ENCODE results near the gene SAMHD1. TPM values are rescaled to one million over a fixed set of nuclear protein-coding genes. Genes with fewer than 3 reads are reported as not detected.

SAMHD1 gene
- total and polyA plus RNA-seq, 2 of the 8 experiments (the other 6 are each of a cell fraction or from before 2014, with no cell fraction given): 22.0 to 37.1 TPM

GRCh38 chr20:36984257-36984638 lies 32.7 kb upstream of the SAMHD1 start:
- H3K27ac ChIP-seq (ENCODE audit: low read depth, low read length): no peak overlapping the region
- no peak overlapping the region for H2BK15ac ChIP-seq (ENCODE audit: low read length)
- CTCF ChIA-PET (ENCODE audit: partially characterized antibody): interaction anchor here (0.9 kb wide), 1 partner anchor 79 kb away, joined by 5 read pairs; no protein-coding TSS in a partner anchor
- H3K79me1 ChIP-seq (ENCODE audit: low read depth, low read length): no peaks in the 10 kb centered on the region
- H3K14ac ChIP-seq (ENCODE audit: insufficient read length): no peak overlapping the region
- DNase-seq (ENCODE audit: low read depth in 1 of 2, low spot score in 2 of 2) (no peak), FAIRE-seq (no peak)
- no peak overlapping the region for H2BK120ac ChIP-seq (replicated peaks; ENCODE audit: low read depth, low read length)
- H4K8ac ChIP-seq (ENCODE audit: extremely low read depth, insufficient read depth, low read length): no peak overlapping the region
- no peak overlapping the region for H3K4ac ChIP-seq (replicated peaks; ENCODE audit: insufficient read length, low read depth, low read length)
- no peaks in the 10 kb centered on the region for H3K23me2 ChIP-seq (ENCODE audit: low read depth, low read length)
- no peak overlapping the region for H4K5ac ChIP-seq (ENCODE audit: insufficient read length, low read depth, low read length)
- H2BK5ac ChIP-seq (ENCODE audit: low read depth, low read length): no peak overlapping the region
- H3K18ac ChIP-seq (ENCODE audit: extremely low read depth, low read length): no peak overlapping the region
- no peak overlapping the region for H3K9ac ChIP-seq (replicated peaks in 1 of 4; ENCODE audit: extremely low read depth in 1 of 4, low read depth in 3 of 4, low read length in 3 of 4)
- WGBS, 2 experiments (ENCODE audit: extremely low coverage in 1 of 2, insufficient coverage in 1 of 2, insufficient read length in 1 of 2, insufficient replicate concordance in 2 of 2, low coverage in 1 of 2, low lambda C conversion rate in 2 of 2, missing lambda C conversion rate in 1 of 2): 97% methylated on average over 6 of the region's 6 CpGs; no CpG with 5 or more reads in 1 of the 2 experiments
- no peaks in the 10 kb centered on the region for H3K36me3 ChIP-seq (ENCODE audit: control insufficient read depth in 2 of 4, insufficient read depth in 4 of 4, low read length in 3 of 4)
- no peaks in the 10 kb centered on the region for H3K79me2 ChIP-seq (ENCODE audit: control insufficient read depth in 1 of 2, insufficient read depth in 2 of 2, low read length in 2 of 2)
- no peaks in the 10 kb centered on the region for H3K27me3 ChIP-seq (replicated peaks in 1 of 4; ENCODE audit: control insufficient read depth in 3 of 4, extremely low read depth in 1 of 4, insufficient read depth in 3 of 4, low read length in 3 of 4)
- no peaks in the 10 kb centered on the region for H3K4me1 ChIP-seq (replicated peaks in 1 of 4; ENCODE audit: control insufficient read depth in 3 of 4, insufficient read depth in 4 of 4, low read length in 3 of 4)
- H2AFZ ChIP-seq (ENCODE audit: low read length): no peak overlapping the region
- H3K9me3 ChIP-seq (ENCODE audit: insufficient read depth in 2 of 2, low read depth in 1 of 2, low read length in 1 of 2): no peaks in the 10 kb centered on the region
- no peak overlapping the region for H3K4me3 ChIP-seq (ENCODE audit: extremely low read depth in 1 of 4, insufficient read depth in 2 of 4, low read depth in 3 of 4, low read length in 4 of 4)
- POLR2A ChIA-PET (ENCODE audit: partially characterized antibody): no interaction called here
- no peak overlapping the region for H3K56ac ChIP-seq (replicated peaks; ENCODE audit: insufficient read length, low read depth, low read length)
- H2BK20ac ChIP-seq (ENCODE audit: low read length): no peak overlapping the region
- H3K23ac ChIP-seq (ENCODE audit: insufficient read length): no peak overlapping the region
- H2BK12ac ChIP-seq (ENCODE audit: low read depth, low read length): no peak overlapping the region
- H3K4me2 ChIP-seq (ENCODE audit: insufficient read depth in 1 of 2, low read depth in 2 of 2, low read length in 2 of 2): no peak overlapping the region
- H4K91ac ChIP-seq (replicated peaks; ENCODE audit: insufficient read length, low read length): no peak overlapping the region
- H2AK5ac ChIP-seq (ENCODE audit: low read depth, low read length): no peak overlapping the region
- H4K20me1 ChIP-seq (replicated peaks in 1 of 2; ENCODE audit: control insufficient read depth in 1 of 2, insufficient read depth in 2 of 2, low read length in 2 of 2): no peaks in the 10 kb centered on the region
- TF ChIP-seq TCF12 (IDR thresholded peaks at IDR 0.05; ENCODE audit: low read depth, low read length) (no peak), CTCF (IDR thresholded peaks at IDR 0.05; ENCODE audit: control extremely low read depth in 1 of 3, insufficient read depth in 1 of 3, low read depth in 1 of 3, low read length in 3 of 3) (no peak), ATF3 (IDR thresholded peaks at IDR 0.05; ENCODE audit: insufficient read depth, low read depth, low read length) (no peak)
